ENCODE results near the gene L3HYPDH.

L3HYPDH gene

DNA sequence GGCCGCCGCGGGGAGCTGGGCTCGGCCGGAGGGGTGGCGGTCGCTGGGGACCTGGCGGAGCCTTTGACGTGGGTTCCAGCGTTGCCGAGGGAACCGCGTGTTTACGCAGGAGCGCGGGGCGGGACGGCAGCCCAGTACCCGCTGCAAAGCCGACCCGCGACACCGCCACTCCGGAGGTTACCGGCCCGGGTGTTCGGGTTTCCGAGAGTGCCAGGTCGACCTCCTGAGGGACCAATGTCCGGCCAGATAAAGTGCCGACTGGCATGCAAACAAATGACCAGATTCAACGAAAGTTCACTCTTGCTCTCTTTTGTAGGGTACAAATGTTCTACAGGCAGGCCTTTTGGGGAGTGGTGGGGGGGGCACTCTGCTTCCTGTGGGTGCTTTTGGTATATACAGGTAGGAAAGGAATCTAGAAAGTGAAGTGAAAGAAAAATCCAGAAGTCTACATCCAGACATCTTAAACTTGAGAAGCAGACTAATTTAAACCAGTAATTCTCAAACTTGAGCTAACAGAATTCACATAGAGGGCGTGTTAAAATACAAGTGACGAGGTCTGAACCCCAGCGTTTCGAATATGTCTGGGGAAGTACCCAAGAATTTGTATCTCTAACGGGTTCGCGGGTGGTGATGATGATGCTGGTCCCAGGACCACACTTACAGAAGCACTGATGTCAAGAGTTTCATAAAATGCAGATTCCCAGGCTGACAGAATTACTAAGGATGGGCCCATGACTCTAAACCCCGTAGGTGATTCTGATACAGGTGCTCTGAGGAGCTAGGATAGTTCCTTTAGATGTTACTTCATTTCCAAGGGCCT is 18.7 kb downstream of the L3HYPDH start, which contains the start of gene GPR135:
GPR135 (minus strand) TSS at position 65 of the 820 bp plus-strand sequence. CDS start 154 bp downstream, outside the sequence.
- POLR2A ChIA-PET (ENCODE audit: low non-redundant PET) = no interaction called here
- H3K27ac ChIP-seq = peak within 1 kb of the TSS; percentile 46
- CTCF ChIA-PET = no interaction called here
- no peak for TF ChIP-seq CTCF (conservative IDR thresholded peaks at IDR 0.05; ENCODE audit: low read depth)
- no peak for DNase-seq (ENCODE audit: low spot score)

DNA sequence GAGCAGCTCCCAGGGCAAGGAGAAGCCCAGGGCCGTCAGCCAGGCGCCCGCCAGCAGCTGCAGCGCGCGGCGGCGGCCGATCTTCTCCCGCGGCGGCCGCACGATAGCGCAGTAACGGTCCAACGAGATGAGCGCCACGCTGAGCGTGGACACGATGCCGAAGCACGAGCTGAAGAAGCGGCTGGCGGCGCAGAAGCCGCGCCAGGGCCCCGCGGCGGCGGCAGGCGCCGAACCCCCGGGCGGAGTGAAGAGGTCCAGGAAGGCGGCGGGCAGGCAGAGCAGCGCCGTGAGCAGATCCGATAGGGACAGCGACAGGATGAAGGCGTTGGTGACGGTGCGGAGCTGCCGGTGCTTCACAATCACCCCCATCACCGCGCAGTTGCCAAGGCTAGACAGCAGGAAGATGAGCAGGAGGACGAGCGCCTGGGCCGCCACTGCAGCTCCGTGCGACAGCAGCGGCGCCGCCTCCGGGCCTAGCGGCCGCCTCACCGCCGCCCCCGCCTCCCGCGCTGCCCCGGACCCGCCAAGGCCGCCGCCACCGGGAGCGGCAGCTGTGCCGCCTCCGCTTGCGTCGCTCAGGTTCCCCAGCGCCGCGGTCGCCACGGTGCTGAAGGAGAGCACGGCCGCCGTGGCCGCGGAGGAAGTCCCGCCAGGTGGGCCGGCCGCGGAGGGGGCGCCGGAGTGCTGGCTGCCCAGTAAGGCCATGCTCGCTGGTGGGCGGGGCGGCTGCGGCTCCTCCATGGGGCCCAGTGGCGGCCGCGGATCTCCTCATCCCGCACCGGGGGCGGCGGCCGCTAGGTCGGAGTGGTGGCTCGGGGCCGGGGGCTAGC is 19.5 kb downstream of the L3HYPDH start:
- peak overlapping the region; percentile 46 for H3K27ac ChIP-seq
- TF ChIP-seq CTCF (conservative IDR thresholded peaks at IDR 0.05; ENCODE audit: low read depth) = no peak
- peak; percentile 14 for DNase-seq (ENCODE audit: low spot score)
- ChIA-PET CTCF (no interaction called here), POLR2A (ENCODE audit: low non-redundant PET) (no interaction called here)

DNA sequence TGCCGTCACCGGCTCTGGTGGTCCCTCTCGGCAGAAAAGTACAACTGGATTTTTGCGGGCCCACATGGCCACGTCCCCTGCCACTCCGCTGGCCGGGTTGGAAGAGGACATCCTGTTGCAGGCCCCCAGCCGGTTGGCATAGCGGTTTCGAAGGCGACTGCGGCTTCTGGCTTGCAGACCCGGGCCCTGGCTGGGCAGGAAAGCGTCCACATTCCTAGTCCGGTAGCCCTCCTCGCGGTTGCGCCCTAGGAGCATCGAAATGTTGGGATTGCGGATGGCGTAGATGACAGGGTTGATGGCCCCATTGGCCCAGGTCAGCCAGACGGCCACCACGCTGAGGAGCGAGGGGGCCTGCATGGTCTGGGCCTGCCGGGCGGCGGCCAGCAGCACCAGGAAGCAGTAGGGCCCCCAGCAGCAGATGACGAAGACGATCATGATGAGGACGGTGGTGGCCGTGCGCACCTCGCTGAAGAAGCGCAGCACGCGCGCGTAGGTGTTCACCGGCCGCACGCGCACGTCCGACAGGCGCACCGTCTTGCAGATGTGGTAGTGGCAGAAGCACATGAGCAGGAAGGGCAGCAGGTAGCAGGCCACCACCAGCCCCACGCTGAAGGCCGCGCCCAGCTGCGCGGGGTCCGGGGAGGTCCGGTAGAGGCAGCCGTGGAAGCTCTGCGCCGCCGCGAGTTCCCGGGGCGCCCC is 20.3 kb downstream of the L3HYPDH start:
- CTCF ChIA-PET = no interaction called here
- no peak for DNase-seq (ENCODE audit: low spot score)
- TF ChIP-seq CTCF (conservative IDR thresholded peaks at IDR 0.05; ENCODE audit: low read depth) = no peak
- peak overlapping the region; percentile 46 for H3K27ac ChIP-seq
- POLR2A ChIA-PET (ENCODE audit: low non-redundant PET) = no interaction called here

GRCh38 chr14:59461891-59462290 is 22.3 kb downstream of the L3HYPDH start:
- DNase-seq (ENCODE audit: low spot score) = no peak
- ChIA-PET CTCF (interaction anchor here (0.6 kb wide), 1 partner anchor 132 kb away, joined by 3 read pairs; no protein-coding TSS in a partner anchor), POLR2A (ENCODE audit: low non-redundant PET) (no interaction called here)
- TF ChIP-seq CTCF (conservative IDR thresholded peaks at IDR 0.05; ENCODE audit: low read depth) = no peak
- H3K27ac ChIP-seq = no peak overlapping the region

GRCh38 chr14:59460378-59460777 is 23.8 kb downstream of the L3HYPDH start:
- DNase-seq (ENCODE audit: low spot score) = no peak
- ChIA-PET CTCF (no interaction called here), POLR2A (ENCODE audit: low non-redundant PET) (no interaction called here)
- TF ChIP-seq CTCF (conservative IDR thresholded peaks at IDR 0.05; ENCODE audit: low read depth) = no peak
- H3K27ac ChIP-seq = no peak overlapping the region

- DNase-seq (ENCODE audit: low spot score) = no peak
- no peak overlapping the region for H3K27ac ChIP-seq
- POLR2A ChIA-PET (ENCODE audit: low non-redundant PET) = no interaction called here
- CTCF ChIA-PET = interaction anchor here (0.6 kb wide), 1 partner anchor 32 kb away, joined by 3 read pairs; no protein-coding TSS in a partner anchor
- no peak for TF ChIP-seq CTCF (conservative IDR thresholded peaks at IDR 0.05; ENCODE audit: low read depth)
Measured at GRCh38 chr14:59458486-59458885, 25.7 kb downstream of the L3HYPDH start.
